Neuronal stem cell (in vitro differentiated cells): ENCODE measurements around the gene LRMDA.

Source experiments
- DNase-seq: peaks from one replicate; pipeline ENCODE4 v3.0.0-alpha.2; 2013; ENCODE audit warnings: low spot score
- H2AFZ ChIP-seq: one replicate; pipeline ENCODE4 v1.6.1; 2013; ENCODE audit warnings: mild to moderate bottlenecking, low read length, inconsistent platforms
- H2AK5ac ChIP-seq: 2 replicates; pipeline ENCODE4 v1.6.1; 2013; ENCODE audit warnings: low read depth, mild to moderate bottlenecking, inconsistent platforms, low read length, moderate library complexity, mixed read lengths
- H2BK120ac ChIP-seq: 2 replicates; pipeline ENCODE4 v1.6.1; 2013; ENCODE audit warnings: low read depth, mild to moderate bottlenecking, inconsistent platforms, low read length, moderate library complexity, mixed read lengths
- H2BK12ac ChIP-seq: one replicate; pipeline ENCODE4 v1.6.1; 2013; ENCODE audit warnings: low read length, inconsistent platforms
- H2BK15ac ChIP-seq: 2 replicates; pipeline ENCODE4 v1.6.1; 2013; ENCODE audit warnings: mild to moderate bottlenecking, low read length, inconsistent platforms, mixed read lengths
- H2BK5ac ChIP-seq: one replicate; pipeline ENCODE4 v1.6.1; 2013; ENCODE audit warnings: inconsistent platforms, mild to moderate bottlenecking, low read length, moderate library complexity
- H3K14ac ChIP-seq: one replicate; pipeline ENCODE4 v1.6.1; 2013; ENCODE audit warnings: low read length, inconsistent platforms
- H3K18ac ChIP-seq: 2 replicates; pipeline ENCODE4 v1.6.1; 2013; ENCODE audit warnings: low read length, inconsistent platforms
- H3K23ac ChIP-seq: 2 replicates; pipeline ENCODE4 v1.6.1; 2013; ENCODE audit warnings: low read depth, mild to moderate bottlenecking, mixed read lengths, low read length, inconsistent platforms; ENCODE audit not compliant: poor library complexity
- H3K27ac ChIP-seq: replicated peaks from 3 replicates; pipeline ENCODE4 v1.5.1; 2013; ENCODE audit warnings: low read length, inconsistent platforms
- H3K27me3 ChIP-seq, 3 experiments: 2 replicates each; pipeline ENCODE4 v1.6.1; 2013; ENCODE audit warnings: low read length in 3 of 3, mild to moderate bottlenecking in 2 of 3, inconsistent platforms in 1 of 3, low read depth in 1 of 3, mixed read lengths in 1 of 3, moderate library complexity in 1 of 3; ENCODE audit not compliant: control insufficient read depth in 3 of 3, insufficient read depth in 3 of 3
- H3K36me3 ChIP-seq, 2 donors: replicated peaks in 1 of 2; 2 replicates each; pipeline ENCODE4 v1.6.1; 2013; ENCODE audit warnings: low read length in 2 of 2; ENCODE audit not compliant: control insufficient read depth in 2 of 2, insufficient read depth in 2 of 2
- H3K4ac ChIP-seq: 2 replicates; pipeline ENCODE4 v1.6.1; 2013; ENCODE audit warnings: inconsistent platforms, mild to moderate bottlenecking, low read length, moderate library complexity
- H3K4me1 ChIP-seq, 2 donors: 1 replicate in 1 of 2; 2 replicates in 1 of 2; pipeline ENCODE4 v1.6.1; 2013; ENCODE audit warnings: low read length in 2 of 2, low read depth in 1 of 2; ENCODE audit not compliant: control insufficient read depth in 2 of 2, insufficient read depth in 1 of 2
- H3K4me2 ChIP-seq: one replicate; pipeline ENCODE4 v1.6.1; 2013; ENCODE audit warnings: mild to moderate bottlenecking, low read length, inconsistent platforms; ENCODE audit not compliant: insufficient read depth, poor library complexity, severe bottlenecking
- H3K4me3 ChIP-seq, 2 donors: 2 replicates each; pipeline ENCODE4 v1.5.1; 2013; ENCODE audit warnings: low read length in 2 of 2, mild to moderate bottlenecking in 2 of 2, inconsistent platforms in 1 of 2, moderate library complexity in 1 of 2
- H3K79me1 ChIP-seq: one replicate; pipeline ENCODE4 v1.6.1; 2013; ENCODE audit warnings: low read depth, mild to moderate bottlenecking, inconsistent platforms, low read length, moderate library complexity
- H3K9ac ChIP-seq: one replicate; pipeline ENCODE4 v1.6.1; 2013; ENCODE audit warnings: mild to moderate bottlenecking, low read depth, low read length, inconsistent platforms; ENCODE audit not compliant: poor library complexity
- H3K9me3 ChIP-seq, 2 donors: replicated peaks in 1 of 2; 2 replicates each; pipeline versions ENCODE3 to v1.6.1; 2013; ENCODE audit warnings: low read length in 2 of 2, mild to moderate bottlenecking in 2 of 2, inconsistent platforms in 1 of 2, low read depth in 1 of 2, mixed read lengths in 1 of 2, moderate library complexity in 1 of 2; ENCODE audit not compliant: control insufficient read depth in 2 of 2, insufficient read depth in 1 of 2
- H4K8ac ChIP-seq: one replicate; pipeline ENCODE4 v1.6.1; 2013; ENCODE audit warnings: low read depth, mild to moderate bottlenecking, inconsistent platforms, low read length, moderate library complexity
- H4K91ac ChIP-seq: one replicate; pipeline ENCODE4 v1.6.1; 2013; ENCODE audit warnings: low read length, low read depth, mild to moderate bottlenecking, inconsistent platforms; ENCODE audit not compliant: poor library complexity
- WGBS, 2 donors: extraction: QIAGEN DNeasy Blood & Tissue Kit; methylation state at CpG; one replicate each; pipeline ENCODE4 v1.1.7; 2013; ENCODE audit warnings: missing lambda C conversion rate in 2 of 2, mixed read lengths in 1 of 2; ENCODE audit not compliant: insufficient read length in 2 of 2, insufficient replicate concordance in 1 of 2; ENCODE audit errors: extremely low coverage in 2 of 2; 5-methylcytosine and 5-hydroxymethylcytosine counted together

LRMDA gene

DNA sequence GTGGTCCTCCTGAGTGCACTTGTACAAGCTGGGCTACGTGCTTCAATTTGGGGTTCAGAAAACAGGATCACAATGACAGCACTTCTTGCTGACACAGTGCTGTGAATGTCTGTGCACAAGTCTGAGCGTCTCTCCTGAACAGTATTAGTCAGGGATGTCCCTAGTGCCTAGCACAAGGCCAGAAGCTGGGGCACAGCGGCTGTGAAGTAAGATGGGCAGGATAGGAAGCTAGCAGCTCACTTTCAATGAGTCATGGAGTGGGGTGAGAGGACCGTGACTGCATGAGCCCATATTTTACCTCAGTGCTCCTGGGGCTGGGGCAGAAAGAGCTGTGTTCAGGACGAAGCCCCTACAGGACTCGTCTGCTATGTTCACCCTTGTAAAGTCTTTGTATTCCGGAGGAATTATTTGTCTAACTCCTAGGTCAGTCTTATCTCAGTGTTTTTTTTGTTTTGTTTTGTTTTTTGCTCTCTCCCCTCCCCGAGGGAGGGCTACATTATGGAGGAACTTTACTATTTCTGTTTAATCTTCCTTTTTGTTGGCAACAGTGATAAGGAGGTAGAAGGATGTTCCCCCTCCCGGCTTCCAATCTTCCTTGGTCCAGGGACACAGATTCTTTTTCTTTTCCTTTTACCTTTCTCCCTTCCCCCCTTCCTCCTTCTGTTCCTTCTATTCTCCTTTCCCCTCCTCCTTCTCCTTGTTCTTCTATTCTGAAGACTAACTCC, 2.8 kb upstream of the LRMDA start:
- H3K79me1 ChIP-seq = no peaks in the 10 kb centered on the region
- H4K91ac ChIP-seq = no peak overlapping the region
- no peaks in the 10 kb centered on the region for H3K9me3 ChIP-seq
- H3K27ac ChIP-seq = no peak overlapping the region
- no peak overlapping the region for H2BK5ac ChIP-seq
- H2AFZ ChIP-seq = peak overlapping the region; percentile 7
- peaks cover 0 to 31% (median 4%) of the 10 kb centered on the region in 3 experiments for H3K27me3 ChIP-seq
- H3K4me1 ChIP-seq = peaks cover 17 to 40% of the 10 kb centered on the region in 2 donors
- H2BK12ac ChIP-seq = no peak overlapping the region
- H3K36me3 ChIP-seq = no peaks in the 10 kb centered on the region
- H2BK120ac ChIP-seq = no peak overlapping the region
- no peak overlapping the region for H3K14ac ChIP-seq
- H2AK5ac ChIP-seq = no peak overlapping the region
- DNase-seq = no peak
- H3K4me3 ChIP-seq = no peak overlapping the region
- no peak overlapping the region for H3K4me2 ChIP-seq
- H4K8ac ChIP-seq = no peak overlapping the region
- no peak overlapping the region for H2BK15ac ChIP-seq
- H3K23ac ChIP-seq = no peak overlapping the region
- no CpG with 5 or more reads among the region's 9 CpGs for WGBS, 2 donors
- no peak overlapping the region for H3K18ac ChIP-seq
- no peak overlapping the region for H3K9ac ChIP-seq
- no peak overlapping the region for H3K4ac ChIP-seq

DNA sequence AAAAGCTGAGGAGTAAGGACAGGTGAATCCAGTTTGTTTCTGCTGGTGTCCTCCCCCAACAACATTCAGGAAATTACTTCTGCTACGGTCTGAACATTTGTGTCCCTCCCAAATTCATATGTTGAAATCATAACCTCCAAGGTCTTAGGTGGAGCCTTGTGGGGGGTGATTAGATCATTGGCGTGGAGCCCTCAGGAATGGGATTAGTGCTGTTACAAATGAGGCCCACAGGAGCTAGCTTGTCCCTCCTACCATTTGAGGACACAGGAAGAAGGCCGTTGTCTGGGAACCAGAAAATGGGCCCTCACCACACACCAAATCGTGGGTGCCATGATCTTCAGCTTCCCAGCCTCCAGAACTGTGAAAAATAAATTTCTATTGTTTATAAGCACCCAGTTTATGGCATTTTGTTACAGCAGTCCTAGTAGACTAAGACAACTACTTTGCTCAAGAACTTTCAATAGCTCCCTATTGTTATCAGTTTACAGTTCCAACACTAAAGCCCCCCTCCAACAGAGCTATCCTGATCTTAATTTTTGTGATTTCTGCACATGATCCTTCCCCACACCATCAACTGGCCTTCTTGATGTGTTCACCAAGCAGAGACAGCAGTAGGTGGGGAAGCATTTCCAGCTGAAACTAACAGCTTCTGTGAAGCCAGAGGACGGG, 2.1 kb upstream of the LRMDA start:
- Histone ChIP-seq H3K27me3 (peaks cover 0 to 38% (median 4%) of the 10 kb centered on the region in 3 experiments), H2BK120ac (no peak overlapping the region), H3K9me3 (no peaks in the 10 kb centered on the region), H3K4me1 (peaks cover 17 to 40% of the 10 kb centered on the region in 2 donors), H2BK15ac (no peak overlapping the region), H3K4me3 (no peak overlapping the region), H3K18ac (no peak overlapping the region), H3K23ac (no peak overlapping the region), H3K27ac (no peak overlapping the region), H2BK5ac (no peak overlapping the region), H3K79me1 (no peaks in the 10 kb centered on the region), H3K36me3 (no peaks in the 10 kb centered on the region), H2AFZ (no peak overlapping the region), H3K4me2 (no peak overlapping the region), H4K91ac (no peak overlapping the region), H3K4ac (no peak overlapping the region), H2AK5ac (no peak overlapping the region), H3K9ac (no peak overlapping the region), H3K14ac (no peak overlapping the region), H2BK12ac (no peak overlapping the region), H4K8ac (no peak overlapping the region)
- DNase-seq = no peak
- WGBS, 2 donors = no CpG with 5 or more reads among the region's 5 CpGs

DNA sequence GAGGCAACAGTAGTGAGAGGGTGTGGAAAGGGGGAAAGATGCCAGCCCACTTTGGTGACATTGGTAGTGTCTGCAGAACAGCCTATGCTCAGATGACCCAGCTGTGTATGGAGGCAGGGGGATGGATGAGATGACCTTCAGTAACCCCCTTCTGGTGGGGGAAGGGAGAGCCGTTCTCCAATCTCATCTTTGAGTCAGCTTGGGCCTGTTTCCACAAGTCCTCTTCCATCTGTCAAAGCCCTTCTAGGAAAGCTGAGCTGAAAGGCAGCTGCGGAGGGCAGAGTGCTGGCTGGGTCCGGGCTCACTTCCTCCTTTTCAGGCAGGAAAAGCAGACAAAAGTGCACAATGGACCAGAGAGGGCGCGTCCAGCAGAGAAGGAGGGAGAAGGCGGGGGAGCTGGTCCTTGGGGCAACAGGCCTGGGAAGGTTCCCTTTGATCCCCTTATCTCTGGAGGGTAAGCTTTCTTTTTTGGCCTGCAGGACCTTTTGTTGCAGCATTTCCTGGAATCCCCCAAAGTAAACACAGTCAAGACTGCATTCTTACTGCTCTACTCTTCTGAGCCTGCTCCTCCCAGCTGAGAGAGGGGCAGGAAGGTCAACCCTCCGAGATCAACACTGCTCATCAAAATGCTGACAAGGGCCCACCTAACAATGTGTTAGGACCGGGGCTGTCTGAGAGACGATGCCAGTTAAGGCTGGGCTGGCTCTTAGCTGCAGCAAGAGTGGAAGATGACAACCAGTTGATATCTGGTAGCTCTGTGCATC, 1.2 kb upstream of the LRMDA start:
- no CpG with 5 or more reads among the region's 9 CpGs for WGBS, 2 donors
- H3K27me3 ChIP-seq = peaks cover 0 to 43% (median 4%) of the 10 kb centered on the region in 3 experiments

DNA sequence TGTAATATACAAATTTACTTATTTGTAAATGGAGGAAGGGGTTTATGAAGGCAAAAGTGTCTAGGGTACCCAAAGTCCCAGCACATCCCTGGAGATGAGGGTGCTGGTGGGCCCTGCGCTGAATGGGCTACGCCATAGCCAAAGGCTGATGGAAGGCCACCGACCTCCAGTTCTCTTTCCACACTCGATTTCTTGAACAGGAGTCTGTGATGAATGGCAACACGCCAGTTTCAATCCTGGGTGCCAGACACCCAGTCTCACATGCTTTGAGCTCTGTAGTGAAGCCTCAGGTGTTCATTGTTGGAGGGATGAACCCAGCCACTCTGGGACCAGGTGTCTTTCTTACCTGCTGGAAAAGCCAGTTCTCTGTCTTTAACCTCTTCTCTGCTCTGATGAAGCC, 752 bp downstream of the LRMDA start:
- Histone ChIP-seq H3K9ac (no peak overlapping the region), H2BK15ac (no peak overlapping the region), H3K27ac (no peak overlapping the region), H3K4ac (no peak overlapping the region), H3K79me1 (no peaks in the 10 kb centered on the region), H3K36me3 (no peaks in the 10 kb centered on the region), H2BK12ac (no peak overlapping the region), H2AFZ (no peak overlapping the region), H3K9me3 (no peaks in the 10 kb centered on the region), H2BK5ac (no peak overlapping the region), H3K18ac (no peak overlapping the region), H4K91ac (no peak overlapping the region), H3K4me3 (no peak overlapping the region), H3K14ac (no peak overlapping the region), H4K8ac (no peak overlapping the region), H3K23ac (no peak overlapping the region), H2BK120ac (no peak overlapping the region), H2AK5ac (no peak overlapping the region), H3K27me3 (peaks cover 0 to 41% (median 4%) of the 10 kb centered on the region in 3 experiments), H3K4me1 (peaks cover 17 to 37% of the 10 kb centered on the region in 2 donors), H3K4me2 (no peak overlapping the region)
- no CpG with 5 or more reads among the region's 5 CpGs for WGBS, 2 donors
- no peak for DNase-seq

More for the DNA sequence above, 1.2 kb upstream of the LRMDA start:
- Histone ChIP-seq H3K9ac (no peak overlapping the region), H2BK120ac (no peak overlapping the region), H3K27ac (peak overlapping the region; percentile 25), H4K8ac (no peak overlapping the region), H3K9me3 (no peaks in the 10 kb centered on the region), H3K79me1 (no peaks in the 10 kb centered on the region), H2AK5ac (no peak overlapping the region), H3K14ac (no peak overlapping the region), H3K36me3 (no peaks in the 10 kb centered on the region), H2BK12ac (no peak overlapping the region), H3K4me2 (peak overlapping the region; percentile 34), H2BK5ac (no peak overlapping the region), H3K4me1 (peaks cover 17 to 37% of the 10 kb centered on the region in 2 donors), H3K23ac (no peak overlapping the region), H2AFZ (peak overlapping the region; percentile 27), H3K4ac (no peak overlapping the region), H4K91ac (no peak overlapping the region), H3K18ac (no peak overlapping the region), H3K4me3 (no peak overlapping the region), H2BK15ac (no peak overlapping the region)
- peak; percentile 73 for DNase-seq
